Activated CD4-positive, alpha-beta T cell treated with anti-CD3 and anti-CD28 coated beads, Interleukin-2, amount 10 ng/mL, durations not matched to agents 24 days and 14 days (primary cell): ENCODE results near the gene UBASH3B. TPM values are rescaled to one million over a fixed set of nuclear protein-coding genes. Genes with fewer than 3 reads are reported as not detected.
"Not testable (repeated sequence)": the region's sequence is repeated elsewhere in the genome, so short reads cannot be mapped to it uniquely, and the experiment has no call there.

Experiments used
- DNase-seq: peaks from one replicate; pipeline ENCODE4 v3.0.0; 2022
- H3K27ac Mint-ChIP-seq: one replicate; pipeline ENCODE4 v1.8.0; 2022; ENCODE audit warnings: mild to moderate bottlenecking, mixed read lengths
- H3K27me3 Mint-ChIP-seq: one replicate; pipeline ENCODE4 v1.8.0; 2022; ENCODE audit warnings: mixed read lengths
- H3K36me3 Mint-ChIP-seq: one replicate; pipeline ENCODE4 v1.8.0; 2022; ENCODE audit warnings: low read depth, mild to moderate bottlenecking, mixed read lengths
- H3K4me1 Mint-ChIP-seq: one replicate; pipeline ENCODE4 v1.8.0; 2021; ENCODE audit warnings: mixed read lengths
- H3K4me3 Mint-ChIP-seq: one replicate; pipeline ENCODE4 v1.8.0; 2022; ENCODE audit warnings: mild to moderate bottlenecking, moderate library complexity, mixed read lengths
- H3K9me3 Mint-ChIP-seq: one replicate; pipeline ENCODE4 v1.8.0; 2021; ENCODE audit warnings: mixed read lengths
- intact Hi-C: fragments of 100-400 bp; cut with micrococcal nuclease; formaldehyde crosslinking; loops from one replicate; pipeline ENCODE4 v1.15.1; 2023
- total RNA-seq: library from RNA; stranded (reverse); gene quantifications from 2 replicates; pipeline ENCODE4 v1.2.3, GENCODE V29; 2022

UBASH3B gene, protein sequence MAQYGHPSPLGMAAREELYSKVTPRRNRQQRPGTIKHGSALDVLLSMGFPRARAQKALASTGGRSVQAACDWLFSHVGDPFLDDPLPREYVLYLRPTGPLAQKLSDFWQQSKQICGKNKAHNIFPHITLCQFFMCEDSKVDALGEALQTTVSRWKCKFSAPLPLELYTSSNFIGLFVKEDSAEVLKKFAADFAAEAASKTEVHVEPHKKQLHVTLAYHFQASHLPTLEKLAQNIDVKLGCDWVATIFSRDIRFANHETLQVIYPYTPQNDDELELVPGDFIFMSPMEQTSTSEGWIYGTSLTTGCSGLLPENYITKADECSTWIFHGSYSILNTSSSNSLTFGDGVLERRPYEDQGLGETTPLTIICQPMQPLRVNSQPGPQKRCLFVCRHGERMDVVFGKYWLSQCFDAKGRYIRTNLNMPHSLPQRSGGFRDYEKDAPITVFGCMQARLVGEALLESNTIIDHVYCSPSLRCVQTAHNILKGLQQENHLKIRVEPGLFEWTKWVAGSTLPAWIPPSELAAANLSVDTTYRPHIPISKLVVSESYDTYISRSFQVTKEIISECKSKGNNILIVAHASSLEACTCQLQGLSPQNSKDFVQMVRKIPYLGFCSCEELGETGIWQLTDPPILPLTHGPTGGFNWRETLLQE
- 10.9 and 14.8 TPM in 2 replicates for total RNA-seq

DNA sequence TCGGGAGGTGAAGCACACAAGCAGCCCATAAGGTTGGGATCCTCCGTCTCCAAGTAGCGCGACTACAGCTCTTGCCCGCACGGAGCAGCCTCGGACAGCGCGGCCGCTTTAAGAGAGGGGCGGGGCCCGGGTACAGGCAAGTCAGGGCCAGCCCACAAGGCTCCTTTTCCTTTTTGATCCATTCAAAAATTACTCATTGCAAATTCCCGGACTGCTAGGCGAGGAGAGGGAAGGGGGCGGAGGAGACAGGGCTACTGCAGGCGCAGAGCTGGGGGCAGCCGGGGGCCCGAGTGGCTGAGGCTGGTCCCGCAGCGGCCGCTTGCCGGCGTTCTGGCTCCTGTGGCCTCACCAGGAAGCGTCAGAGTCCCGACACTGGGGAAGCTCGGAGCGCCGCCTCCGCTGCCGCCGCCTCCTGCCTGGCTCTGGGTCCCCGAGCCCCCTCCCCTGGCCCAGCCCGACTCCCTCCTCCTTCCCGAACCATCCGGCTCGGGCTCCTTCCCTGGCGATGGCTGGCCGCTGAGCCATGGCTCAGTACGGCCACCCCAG, at the start of gene UBASH3B:
UBASH3B (plus strand) TSS at position 196 of the 546 bp plus-strand sequence; CDS start at position 524, 328 bp downstream.
- Mint-ChIP-seq H3K4me3 (peak within 1 kb of the TSS; percentile 97), H3K4me1 (peaks cover 17% of the 10 kb centered on the region), H3K36me3 (peaks cover 5% of the 10 kb centered on the region), H3K27ac (peak within 1 kb of the TSS; percentile 86), H3K9me3 (no peaks in the 10 kb centered on the region), H3K27me3 (peaks cover 50% of the 10 kb centered on the region)
- intact Hi-C loops, result loop anchor here (1.0 to 10.0 kb wide), 5 partner anchors 15 to 199 kb away; no protein-coding TSS in a partner anchor
- peak; percentile 89 for DNase-seq

DNA sequence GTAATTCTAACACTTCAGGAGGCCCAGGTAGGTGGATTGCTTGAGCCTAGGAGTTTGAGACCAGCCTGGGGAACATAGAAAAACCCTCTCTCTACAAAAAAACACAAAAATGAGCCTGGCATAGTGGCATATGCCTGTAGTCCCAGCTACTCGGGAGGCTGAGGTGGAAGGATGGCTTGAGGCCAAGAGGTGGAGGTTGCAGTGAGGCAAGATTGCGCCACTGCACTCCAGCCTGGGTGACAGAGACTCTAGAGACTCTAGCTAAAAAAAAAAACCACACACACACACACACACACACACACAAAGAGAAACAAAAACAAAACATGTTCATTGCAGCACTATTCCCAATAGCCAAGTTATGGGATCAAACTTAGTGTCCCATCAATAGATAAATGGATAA, 48.4 kb upstream of the UBASH3B start:
- H3K4me3 Mint-ChIP-seq, H3K9me3 Mint-ChIP-seq, intact Hi-C loops, H3K36me3 Mint-ChIP-seq, H3K4me1 Mint-ChIP-seq, H3K27me3 Mint-ChIP-seq, DNase-seq, H3K27ac Mint-ChIP-seq: not testable (repeated sequence)

DNA sequence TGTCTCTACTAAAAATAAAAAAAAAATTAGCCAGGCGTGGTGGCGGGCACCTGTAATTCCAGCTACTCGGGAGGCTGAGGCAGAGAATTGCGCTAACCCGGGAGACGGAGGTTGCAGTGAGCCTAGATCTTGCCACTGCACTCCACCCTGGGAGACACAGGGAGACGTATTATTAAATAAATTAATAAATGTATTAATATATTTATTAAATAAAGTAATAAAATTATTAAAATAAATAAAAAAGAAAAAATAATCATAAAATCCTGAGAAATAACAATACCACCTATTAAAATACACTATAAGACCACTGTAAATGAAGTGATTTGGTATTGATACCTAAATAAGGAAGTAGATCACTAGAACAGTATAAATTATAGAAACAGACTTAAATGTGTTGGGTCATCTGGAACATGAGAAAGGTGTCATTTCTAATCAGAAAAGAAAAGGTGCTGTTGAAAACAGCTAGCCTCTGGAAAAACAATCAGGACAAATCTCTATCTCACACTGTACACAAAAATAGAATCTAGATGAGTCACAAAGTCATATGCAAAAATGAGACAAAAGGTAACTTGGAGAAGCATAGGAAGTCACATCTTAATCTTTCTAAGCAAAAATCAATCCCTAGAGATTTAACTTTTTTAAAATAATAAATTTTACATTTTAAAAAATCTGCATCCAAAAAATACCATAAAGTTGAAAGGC, 43.2 kb upstream of the UBASH3B start:
- H3K36me3 Mint-ChIP-seq, result no peaks in the 10 kb centered on the region
- peaks cover 5% of the 10 kb centered on the region for H3K27me3 Mint-ChIP-seq
- H3K9me3 Mint-ChIP-seq, result no peaks in the 10 kb centered on the region
- intact Hi-C loops, result no loop called here
- DNase-seq, result no peak
- no peak overlapping the region for H3K4me3 Mint-ChIP-seq
- H3K4me1 Mint-ChIP-seq, result no peaks in the 10 kb centered on the region
- no peak overlapping the region for H3K27ac Mint-ChIP-seq

DNA sequence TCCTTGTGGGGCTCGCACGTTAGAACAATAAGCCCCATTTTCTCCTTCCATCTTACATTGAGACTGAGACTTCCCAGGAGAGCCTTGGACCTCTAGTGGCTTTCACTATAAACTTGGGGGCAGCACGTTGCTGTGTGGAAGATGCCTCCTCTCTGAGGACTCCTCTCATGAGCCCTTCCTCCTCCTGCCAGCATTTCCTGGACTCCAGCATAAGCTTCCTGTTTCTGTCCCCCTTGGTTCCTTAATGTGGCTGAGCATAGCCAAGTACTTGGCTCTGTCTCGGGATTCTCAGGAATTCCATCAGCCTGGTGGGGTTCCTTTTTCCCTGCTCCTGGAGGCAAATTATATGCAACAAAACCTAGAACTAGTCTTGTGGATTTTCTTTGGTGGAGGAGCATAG, 38.8 kb upstream of the UBASH3B start:
- no peaks in the 10 kb centered on the region for H3K36me3 Mint-ChIP-seq
- no peak for DNase-seq
- peaks cover 2% of the 10 kb centered on the region for H3K4me1 Mint-ChIP-seq
- H3K27ac Mint-ChIP-seq, result no peak overlapping the region
- intact Hi-C loops, result no loop called here
- H3K9me3 Mint-ChIP-seq, result no peaks in the 10 kb centered on the region
- H3K4me3 Mint-ChIP-seq, result no peak overlapping the region
- peaks cover 5% of the 10 kb centered on the region for H3K27me3 Mint-ChIP-seq

DNA sequence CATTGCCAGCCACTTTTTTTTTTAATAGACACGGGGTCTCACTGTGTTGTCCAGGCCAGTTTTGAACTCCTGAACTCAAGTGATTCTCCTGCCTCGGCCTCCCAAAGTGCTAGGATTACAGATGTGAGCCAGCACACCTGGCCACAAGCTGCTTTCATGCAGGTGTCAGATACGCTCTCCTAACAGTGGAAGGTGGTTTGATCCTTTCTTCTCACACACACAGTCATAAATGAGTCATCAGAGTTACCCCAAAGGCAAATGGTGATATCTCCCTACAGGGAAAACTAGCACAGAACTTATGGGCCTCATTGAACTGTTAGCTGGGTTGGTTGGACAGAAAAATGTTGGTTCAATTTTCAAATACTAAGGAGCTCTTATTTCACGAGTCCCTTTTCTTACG, 38.2 kb upstream of the UBASH3B start:
- Mint-ChIP-seq H3K27me3 (peaks cover 5% of the 10 kb centered on the region), H3K9me3 (no peaks in the 10 kb centered on the region), H3K27ac (no peak overlapping the region), H3K4me3 (no peak overlapping the region), H3K36me3 (no peaks in the 10 kb centered on the region), H3K4me1 (peaks cover 2% of the 10 kb centered on the region)
- no peak for DNase-seq
- intact Hi-C loops, result no loop called here

DNA sequence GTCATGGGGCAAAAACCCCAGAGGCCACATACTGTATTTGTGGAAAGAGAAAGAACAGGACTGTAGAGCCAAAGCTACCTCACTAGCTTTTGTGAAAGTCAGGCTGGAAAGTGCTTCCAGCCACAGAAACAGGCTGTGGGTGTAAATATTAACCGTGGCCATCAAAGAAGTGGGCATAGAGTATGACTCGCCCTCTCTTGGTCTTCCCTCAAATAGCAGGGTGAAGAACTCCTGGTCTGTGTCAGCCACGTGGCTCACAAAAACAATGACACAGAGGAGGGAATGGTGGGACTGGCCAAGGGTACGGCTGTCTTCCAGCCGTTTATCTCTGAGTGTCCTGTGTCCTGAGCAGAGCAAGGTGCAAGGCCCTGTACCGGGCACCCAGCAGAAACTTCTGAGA, 37.6 kb upstream of the UBASH3B start:
- H3K27ac Mint-ChIP-seq, result no peak overlapping the region
- H3K4me1 Mint-ChIP-seq, result peaks cover 2% of the 10 kb centered on the region
- H3K4me3 Mint-ChIP-seq, result no peak overlapping the region
- H3K9me3 Mint-ChIP-seq, result no peaks in the 10 kb centered on the region
- DNase-seq, result no peak
- intact Hi-C loops, result no loop called here
- no peaks in the 10 kb centered on the region for H3K36me3 Mint-ChIP-seq
- peaks cover 7% of the 10 kb centered on the region for H3K27me3 Mint-ChIP-seq

DNA sequence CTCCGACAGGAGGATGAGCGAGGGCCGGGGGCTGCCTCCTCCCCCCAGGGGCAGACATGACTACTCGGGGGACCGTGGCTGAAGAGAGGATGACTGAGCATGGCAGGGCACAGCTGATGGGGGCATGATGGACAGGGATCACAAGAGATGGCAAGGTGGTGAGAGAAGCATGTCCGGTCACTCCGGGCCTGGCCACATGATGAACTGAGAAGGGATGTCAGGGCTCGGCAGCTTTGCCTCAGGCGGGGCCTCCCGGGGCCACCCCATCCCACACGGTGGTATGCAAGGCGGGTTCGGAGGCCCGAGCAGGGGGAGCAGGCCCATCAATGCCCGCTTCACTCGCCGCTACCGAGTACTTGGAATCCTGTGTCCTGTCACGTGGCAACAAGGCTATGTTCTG, 36.6 kb upstream of the UBASH3B start:
- no peak overlapping the region for H3K4me3 Mint-ChIP-seq
- H3K27me3 Mint-ChIP-seq, result peaks cover 10% of the 10 kb centered on the region
- H3K4me1 Mint-ChIP-seq, result peaks cover 2% of the 10 kb centered on the region
- no peaks in the 10 kb centered on the region for H3K9me3 Mint-ChIP-seq
- DNase-seq, result no peak
- intact Hi-C loops, result no loop called here
- H3K36me3 Mint-ChIP-seq, result no peaks in the 10 kb centered on the region
- H3K27ac Mint-ChIP-seq, result no peak overlapping the region

DNA sequence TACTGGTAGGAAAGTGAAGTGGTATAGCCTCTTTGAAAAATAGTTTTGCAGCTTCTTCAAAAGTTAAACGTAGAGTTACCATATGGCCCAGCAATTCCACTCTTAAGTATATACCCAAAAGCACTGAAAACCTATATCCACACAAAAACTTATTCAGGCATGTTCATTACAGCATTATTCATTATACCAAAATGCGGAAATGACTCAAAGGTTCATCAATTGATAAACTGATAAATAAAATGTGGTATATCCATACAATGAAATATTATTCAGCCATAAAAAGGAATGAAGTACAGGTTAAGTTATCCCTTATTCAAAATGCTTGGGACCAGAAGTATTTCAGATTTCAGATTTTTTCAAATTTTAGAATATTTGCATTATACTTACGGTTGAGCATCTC, 35.8 kb upstream of the UBASH3B start:
- H3K27me3 Mint-ChIP-seq, result peaks cover 10% of the 10 kb centered on the region
- no peak overlapping the region for H3K4me3 Mint-ChIP-seq
- H3K36me3 Mint-ChIP-seq, result no peaks in the 10 kb centered on the region
- H3K9me3 Mint-ChIP-seq, result no peaks in the 10 kb centered on the region
- no peak overlapping the region for H3K27ac Mint-ChIP-seq
- no peak for DNase-seq
- H3K4me1 Mint-ChIP-seq, result peaks cover 2% of the 10 kb centered on the region
- intact Hi-C loops, result no loop called here

DNA sequence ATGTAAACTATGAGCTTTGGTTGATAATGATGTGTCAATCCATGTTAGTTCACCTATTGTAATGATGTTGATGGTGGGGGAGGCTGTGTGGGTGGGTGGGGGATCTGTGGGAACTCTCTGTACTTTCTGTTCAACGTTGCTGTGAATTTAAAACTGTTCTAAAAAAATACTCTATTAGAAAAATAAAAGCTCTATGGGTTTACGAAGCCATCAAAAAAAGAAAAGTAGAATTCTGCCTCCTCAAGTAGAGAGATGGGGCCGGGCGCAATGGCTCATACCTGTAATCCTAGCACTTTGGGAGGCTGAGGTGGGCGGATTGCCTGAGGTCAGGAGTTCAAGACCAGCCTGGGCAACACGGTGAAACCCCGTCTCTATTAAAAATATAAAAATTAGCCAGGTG, 30.0 kb upstream of the UBASH3B start:
- H3K36me3 Mint-ChIP-seq, DNase-seq, H3K27ac Mint-ChIP-seq, H3K4me1 Mint-ChIP-seq, H3K4me3 Mint-ChIP-seq, H3K9me3 Mint-ChIP-seq: not testable (repeated sequence)
- intact Hi-C loops, result loop anchor here (5.0 kb wide), 1 partner anchor 43 kb away; no protein-coding TSS in a partner anchor
- peaks cover 21% of the 10 kb centered on the region for H3K27me3 Mint-ChIP-seq

DNA sequence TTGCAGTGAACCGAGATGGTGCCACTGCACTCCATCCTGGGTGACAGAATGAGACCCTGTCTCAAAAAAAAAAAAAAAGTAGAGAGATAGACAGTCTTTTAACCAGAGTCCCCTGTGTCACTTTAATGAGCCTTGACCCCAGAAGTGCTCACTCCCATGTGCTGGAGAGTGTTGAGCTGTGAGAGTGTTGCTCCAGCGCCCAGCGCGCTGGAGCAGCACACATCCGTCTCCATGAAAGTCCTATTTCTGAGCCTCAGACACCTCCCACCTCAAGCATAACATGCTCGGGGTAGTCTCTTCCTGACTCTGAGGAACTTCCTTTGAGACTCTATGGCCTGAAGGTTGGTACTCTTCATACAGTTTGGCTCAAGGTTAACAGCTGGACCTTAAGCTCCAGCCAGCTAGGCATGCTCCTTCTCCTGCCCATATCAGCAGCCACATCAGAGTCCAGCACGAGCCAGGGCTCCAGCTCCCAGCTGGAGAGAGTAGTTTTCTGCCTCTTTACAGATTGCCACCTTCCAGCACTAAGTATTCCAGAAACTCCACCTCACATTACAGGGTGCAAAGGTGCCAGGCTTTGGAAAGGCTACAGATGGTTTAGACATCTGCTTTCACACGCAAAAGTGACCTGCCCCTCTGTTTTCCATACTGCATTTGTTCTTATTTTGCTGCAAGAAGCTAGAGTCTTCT, 29.4 kb upstream of the UBASH3B start:
- Mint-ChIP-seq H3K36me3 (no peaks in the 10 kb centered on the region), H3K27me3 (peaks cover 21% of the 10 kb centered on the region), H3K4me3 (no peak overlapping the region), H3K4me1 (no peaks in the 10 kb centered on the region), H3K27ac (no peak overlapping the region), H3K9me3 (no peaks in the 10 kb centered on the region)
- intact Hi-C loops, result loop anchor here (5.0 kb wide), 1 partner anchor 44 kb away; no protein-coding TSS in a partner anchor
- DNase-seq, result no peak

DNA sequence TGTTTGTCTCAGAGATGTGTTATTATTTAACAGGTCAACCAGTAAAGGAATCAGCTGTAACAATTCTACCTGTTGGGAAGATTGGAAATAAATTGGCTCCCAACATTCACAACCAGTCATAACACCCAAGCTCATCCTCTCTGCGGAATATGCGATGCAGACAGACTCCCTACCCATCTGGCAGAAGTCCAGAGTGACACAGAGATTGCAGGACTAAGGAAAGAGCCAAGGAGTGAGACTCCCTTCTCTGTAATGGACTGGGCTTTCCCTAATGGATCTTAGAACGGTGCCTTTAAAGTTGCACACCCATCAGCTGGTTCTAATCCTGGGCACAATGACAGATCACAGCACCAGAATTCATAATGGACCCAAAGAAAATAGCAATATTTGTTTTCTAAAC, 27.8 kb upstream of the UBASH3B start:
- intact Hi-C loops, result loop anchor here (1.0 to 5.0 kb wide), 2 partner anchors 45 to 228 kb away; no protein-coding TSS in a partner anchor
- DNase-seq, result no peak
- Mint-ChIP-seq H3K27ac (no peak overlapping the region), H3K27me3 (peaks cover 19% of the 10 kb centered on the region), H3K36me3 (no peaks in the 10 kb centered on the region), H3K4me3 (no peak overlapping the region), H3K4me1 (no peaks in the 10 kb centered on the region), H3K9me3 (no peaks in the 10 kb centered on the region)

DNA sequence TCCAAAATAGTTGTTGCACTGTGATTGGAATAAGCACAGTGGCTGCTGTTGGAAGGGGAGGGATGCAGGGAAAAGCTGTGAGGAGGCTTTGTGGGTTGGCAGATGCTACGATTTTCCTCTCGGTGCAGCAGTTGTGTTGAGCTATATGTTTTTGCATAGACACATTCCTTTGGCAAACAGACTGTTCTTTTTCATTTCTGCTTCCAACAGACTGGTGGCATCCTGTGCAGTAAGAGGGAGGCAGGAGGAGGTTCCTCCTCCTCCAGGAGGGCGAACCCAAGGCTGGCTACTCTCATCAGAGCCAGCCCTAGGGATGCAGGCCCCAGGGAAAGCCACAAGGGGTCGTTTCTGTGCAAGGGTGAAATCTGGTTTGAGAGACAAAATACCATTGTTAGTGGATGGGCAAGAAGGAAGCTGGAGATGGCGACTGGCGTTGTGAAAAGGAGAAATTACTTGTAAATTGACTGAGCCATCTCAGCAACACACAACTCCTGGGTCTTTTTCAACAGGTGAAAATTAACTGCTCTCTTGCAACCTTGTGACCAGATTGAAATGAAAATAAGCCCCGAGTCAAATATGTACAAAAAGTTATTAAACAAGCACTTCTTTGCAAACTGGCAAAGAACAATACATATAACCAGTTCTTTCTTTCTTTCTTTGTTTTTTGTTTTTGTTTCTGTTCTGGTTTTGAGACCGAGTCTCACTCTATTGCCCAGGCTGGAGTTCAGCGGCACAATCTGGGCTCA, 26.5 kb upstream of the UBASH3B start:
- no peaks in the 10 kb centered on the region for H3K4me1 Mint-ChIP-seq
- H3K36me3 Mint-ChIP-seq, result no peaks in the 10 kb centered on the region
- no peak overlapping the region for H3K27ac Mint-ChIP-seq
- peaks cover 20% of the 10 kb centered on the region for H3K27me3 Mint-ChIP-seq
- H3K4me3 Mint-ChIP-seq, result no peak overlapping the region
- DNase-seq, result peak; percentile 88
- intact Hi-C loops, result loop anchor here (1.0 to 5.0 kb wide), 4 partner anchors 47 to 226 kb away; no protein-coding TSS in a partner anchor
- no peaks in the 10 kb centered on the region for H3K9me3 Mint-ChIP-seq
